A673 (cell line): Measurements from ENCODE around the gene DNAH2.

Experiments
- EZH2 ChIP-seq: fragments of 200-600 bp; sonication (generic); IDR thresholded peaks from 2 replicates; pipeline ENCODE4 v1.6.1; 2017; ENCODE audit warnings: borderline replicate concordance, low read depth, mild to moderate bottlenecking, mixed read lengths, antibody characterized with exemption, low read length; ENCODE audit not compliant: poor library complexity, severe bottlenecking
- TF ChIP-seq, protein P1 (sequence below): fragments of 300-800, 200-600 bp; sonication (generic); conservative IDR thresholded peaks from 2 replicates; pipeline ENCODE4 v1.5.1; 2017; ENCODE audit warnings: low read depth, mild to moderate bottlenecking, antibody characterized with exemption, low read length, moderate library complexity, mixed read lengths

DNA sequence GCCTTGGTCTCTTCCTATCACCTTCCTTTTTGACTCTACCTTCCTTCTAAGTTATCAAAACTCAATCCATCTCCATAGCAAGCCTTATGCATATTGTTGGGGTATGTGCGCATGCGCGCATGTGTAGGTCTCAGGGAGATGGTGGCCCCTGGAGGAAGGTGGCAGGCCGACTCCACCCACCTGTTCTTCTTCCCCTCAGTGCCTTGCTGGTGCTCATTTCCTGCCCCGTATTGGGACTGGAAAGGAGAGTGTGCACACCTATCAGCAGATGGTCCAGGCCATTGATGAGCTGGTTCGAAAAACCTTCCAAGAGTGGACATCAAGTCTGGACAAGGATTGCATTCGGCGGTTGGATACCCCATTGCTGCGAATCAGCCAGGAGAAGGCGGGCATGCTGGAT lies 25.2 kb downstream of the DNAH2 start:
- TF ChIP-seq, protein P1, sequence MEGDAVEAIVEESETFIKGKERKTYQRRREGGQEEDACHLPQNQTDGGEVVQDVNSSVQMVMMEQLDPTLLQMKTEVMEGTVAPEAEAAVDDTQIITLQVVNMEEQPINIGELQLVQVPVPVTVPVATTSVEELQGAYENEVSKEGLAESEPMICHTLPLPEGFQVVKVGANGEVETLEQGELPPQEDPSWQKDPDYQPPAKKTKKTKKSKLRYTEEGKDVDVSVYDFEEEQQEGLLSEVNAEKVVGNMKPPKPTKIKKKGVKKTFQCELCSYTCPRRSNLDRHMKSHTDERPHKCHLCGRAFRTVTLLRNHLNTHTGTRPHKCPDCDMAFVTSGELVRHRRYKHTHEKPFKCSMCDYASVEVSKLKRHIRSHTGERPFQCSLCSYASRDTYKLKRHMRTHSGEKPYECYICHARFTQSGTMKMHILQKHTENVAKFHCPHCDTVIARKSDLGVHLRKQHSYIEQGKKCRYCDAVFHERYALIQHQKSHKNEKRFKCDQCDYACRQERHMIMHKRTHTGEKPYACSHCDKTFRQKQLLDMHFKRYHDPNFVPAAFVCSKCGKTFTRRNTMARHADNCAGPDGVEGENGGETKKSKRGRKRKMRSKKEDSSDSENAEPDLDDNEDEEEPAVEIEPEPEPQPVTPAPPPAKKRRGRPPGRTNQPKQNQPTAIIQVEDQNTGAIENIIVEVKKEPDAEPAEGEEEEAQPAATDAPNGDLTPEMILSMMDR, result no peak
- TF ChIP-seq EZH2, result no peak
